Ishikawa (cell line): ENCODE results near the gene CPEB4.

Experiments used
- CEBPB ChIP-seq: IDR thresholded peaks from 2 replicates; pipeline ENCODE4 v1.6.1; 2012
- EP300 ChIP-seq: IDR thresholded peaks from 2 replicates; pipeline ENCODE4 v1.6.1; 2012; ENCODE audit warnings: borderline replicate concordance
- MAX ChIP-seq: IDR thresholded peaks from 2 replicates; pipeline ENCODE4 v1.6.1; 2012
- NFIC ChIP-seq: IDR thresholded peaks from 2 replicates; pipeline ENCODE4 v1.6.1; 2012
- RAD21 ChIP-seq: IDR thresholded peaks from 2 replicates; pipeline ENCODE4 v1.6.1; 2012; ENCODE audit warnings: low read depth
- REST ChIP-seq: IDR thresholded peaks from 2 replicates; pipeline ENCODE4 v1.6.1; 2012; ENCODE audit warnings: low read depth, mild to moderate bottlenecking
- TAF1 ChIP-seq: IDR thresholded peaks from 2 replicates; pipeline ENCODE4 v1.6.1; 2012; ENCODE audit warnings: low read depth, mild to moderate bottlenecking
- TCF12 ChIP-seq: IDR thresholded peaks from 2 replicates; pipeline ENCODE4 v1.6.1; 2012; ENCODE audit warnings: low read depth
- TEAD4 ChIP-seq: IDR thresholded peaks from 2 replicates; pipeline ENCODE4 v1.6.1; 2012
- ZBTB7A ChIP-seq: IDR thresholded peaks from 2 replicates; pipeline ENCODE4 v1.6.1; 2012; ENCODE audit warnings: low read depth

DNA sequence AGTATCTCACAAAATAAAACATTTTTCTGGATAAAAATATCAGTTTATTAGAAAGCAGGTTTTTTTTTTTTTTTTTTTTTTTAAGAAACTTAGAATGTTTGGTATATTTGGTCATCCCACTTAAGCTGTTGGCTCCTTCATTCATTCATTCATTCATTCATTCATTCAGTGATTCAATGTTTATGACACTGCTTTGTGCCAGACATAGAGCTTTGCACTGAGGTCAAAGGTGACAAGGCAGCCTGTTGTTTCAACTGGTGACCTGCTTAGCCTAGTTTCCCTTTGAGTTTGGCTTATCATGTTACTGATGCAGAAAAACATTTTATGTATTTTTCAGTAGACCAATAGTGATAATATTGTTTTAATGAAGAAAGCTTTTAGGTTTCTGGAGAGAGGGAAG lies 23.5 kb downstream of the CPEB4 start:
- TF ChIP-seq REST: no peak
- TF ChIP-seq TAF1: no peak
- no peak for TF ChIP-seq TEAD4
- TF ChIP-seq MAX: no peak
- no peak for TF ChIP-seq EP300
- no peak for TF ChIP-seq TCF12
- no peak for TF ChIP-seq ZBTB7A
- TF ChIP-seq CEBPB: no peak
- no peak for TF ChIP-seq NFIC
- TF ChIP-seq RAD21: no peak
